K562 (cell line): Measurements from ENCODE around the gene SLC39A6. TPM values are rescaled to one million over a fixed set of nuclear protein-coding genes. Genes with fewer than 3 reads are reported as not detected.

Source experiments
- CEBPB ChIP-seq: fragments of 450-650 bp; IDR thresholded peaks from 2 replicates; pipeline ENCODE4 v1.6.1; 2016; ENCODE audit warnings: missing genetic modification characterization, missing compliant biosample characterization
- CEBPG ChIP-seq, 3 experiments: fragments of 200-800 bp in 1 of 3; sonication (Bioruptor generic) in 1 of 3; sonication (generic) in 1 of 3; formaldehyde crosslinking in 1 of 3; IDR thresholded peaks in 2 of 3; conservative IDR thresholded peaks in 1 of 3; 2 replicates each; pipeline versions ENCODE4 v1.6.1 to v1.8.0; 2016 to 2022; ENCODE audit warnings: missing compliant biosample characterization in 2 of 3, missing genetic modification characterization in 2 of 3, mild to moderate bottlenecking in 1 of 3, missing genetic modification reagents in 1 of 3
- ELF2 ChIP-seq: fragments of 250-450 bp; sonication (Bioruptor Pico); IDR thresholded peaks from 2 replicates; pipeline ENCODE4 v1.5.0; 2021; ENCODE audit warnings: mild to moderate bottlenecking
- IRF9 ChIP-seq: fragments of 450-650 bp; IDR thresholded peaks from 2 replicates; pipeline ENCODE4 v1.6.1; 2016; ENCODE audit warnings: missing biosample characterization, missing genetic modification characterization
- MGA ChIP-seq: fragments of 450-650 bp; IDR thresholded peaks from 2 replicates; pipeline ENCODE4 v1.6.1; 2016; ENCODE audit warnings: mild to moderate bottlenecking, moderate library complexity
- RNF2 ChIP-seq: sonication (generic); IDR thresholded peaks from 2 replicates; pipeline ENCODE4 v1.6.1; 2016
- SPI1 ChIP-seq: IDR thresholded peaks from 2 replicates; pipeline ENCODE4 v1.6.1; 2011; ENCODE audit warnings: low read depth, low read length, control low read depth, borderline replicate concordance
- polyA plus RNA-seq, 8 experiments: library from polyadenylated mRNA; depleted of rRNA in 4 of 8; stranded (reverse) in 5 of 8; unstranded in 3 of 8; fragments of >200 nt; fragmentation: Nextera tagmentation in 2 of 8; fragmentation: Illumina TruSeq in 1 of 8; extraction: Ambion mirVana in 2 of 8; extraction: Trizol in 1 of 8; gene quantifications; 2 replicates each; pipeline versions ENCODE4 v1.2.1 to v1.2.3, GENCODE V29; 2011 to 2014; ENCODE audit warnings: inconsistent platforms in 1 of 8, missing spikeins in 1 of 8
- total RNA-seq, 7 experiments: library from RNA; depleted of rRNA in 6 of 7; stranded (reverse); fragments of >200 nt in 6 of 7; fragmentation: Illumina TruSeq in 2 of 7; extraction: Trizol in 2 of 7; gene quantifications; 2 replicates each; pipeline versions ENCODE4 v1.2.1 to v1.2.3, GENCODE V29; 2011 to 2021; ENCODE audit warnings: low replicate concordance in 1 of 7
- TF ChIP-seq, protein P1 (sequence below): IDR thresholded peaks from 2 replicates; pipeline ENCODE4 v1.6.1; 2011; ENCODE audit not compliant: insufficient read length; ENCODE audit errors: extremely low read depth
- TF ChIP-seq, protein P2 (sequence below), 2 experiments: IDR thresholded peaks in 1 of 2; conservative IDR thresholded peaks in 1 of 2; 2 replicates each; pipeline ENCODE4 v1.6.1; 2016; ENCODE audit warnings: low read depth in 2 of 2, mild to moderate bottlenecking in 1 of 2, missing compliant biosample characterization in 1 of 2, missing genetic modification characterization in 1 of 2, moderate library complexity in 1 of 2

SLC39A6 gene
- total and polyA plus RNA-seq, 9 of the 15 experiments (the other 6 are each of a cell fraction or from before 2014, with no cell fraction given) = 5.6 to 23.8 (median 17.4) TPM

DNA sequence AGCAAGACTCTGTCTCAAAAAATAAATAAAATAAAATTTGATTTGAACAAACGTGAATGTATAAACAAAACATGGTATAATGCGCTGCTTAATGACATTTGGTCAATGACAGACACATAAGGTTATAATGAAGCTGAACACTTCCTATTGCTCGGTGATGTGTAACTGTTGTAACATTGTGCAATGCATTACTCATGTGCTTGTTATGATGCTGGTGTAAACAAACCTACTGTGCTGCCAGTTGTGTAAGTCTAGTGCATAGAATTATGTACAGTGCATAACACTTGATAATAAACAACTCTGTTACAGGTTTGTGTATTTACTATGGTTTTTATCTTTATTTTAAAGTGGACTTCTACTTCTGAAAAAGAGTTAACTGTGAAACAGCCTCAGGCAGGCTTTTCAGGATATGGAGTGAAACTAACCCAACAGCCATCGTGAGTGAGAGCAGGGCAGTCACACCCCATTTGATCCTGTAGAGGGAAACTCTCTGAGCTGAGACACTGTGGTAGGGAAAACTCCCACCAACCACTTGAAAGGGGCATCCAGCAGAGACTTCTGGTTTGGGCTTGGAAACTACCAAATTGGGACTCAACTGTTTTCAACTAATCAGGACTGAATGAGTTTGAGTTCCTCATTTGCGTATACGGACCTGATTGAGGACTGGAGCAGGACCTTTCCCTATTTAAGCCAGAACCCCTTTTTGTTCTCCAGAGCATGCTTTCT, 53.1 kb downstream of the SLC39A6 start (continued):
- TF ChIP-seq, protein P1, sequence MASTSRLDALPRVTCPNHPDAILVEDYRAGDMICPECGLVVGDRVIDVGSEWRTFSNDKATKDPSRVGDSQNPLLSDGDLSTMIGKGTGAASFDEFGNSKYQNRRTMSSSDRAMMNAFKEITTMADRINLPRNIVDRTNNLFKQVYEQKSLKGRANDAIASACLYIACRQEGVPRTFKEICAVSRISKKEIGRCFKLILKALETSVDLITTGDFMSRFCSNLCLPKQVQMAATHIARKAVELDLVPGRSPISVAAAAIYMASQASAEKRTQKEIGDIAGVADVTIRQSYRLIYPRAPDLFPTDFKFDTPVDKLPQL = no peak
- TF ChIP-seq CEBPG (CRISPR knock-in tag; IDR thresholded peaks at IDR 0.05) = peak; percentile 91
- TF ChIP-seq CEBPG (tag; conservative IDR thresholded peaks at IDR 0.05 in 1 of 2, IDR thresholded peaks at IDR 0.05 in 1 of 2) = peak; percentile 94 to 98
- TF ChIP-seq RNF2 = no peak
- peak; percentile 97 for TF ChIP-seq CEBPB (tag)
- TF ChIP-seq MGA = peak; percentile 16; the same call in 1 of the 2 replicates
- TF ChIP-seq IRF9 (tag) = peak; percentile 86
- TF ChIP-seq, protein P2, sequence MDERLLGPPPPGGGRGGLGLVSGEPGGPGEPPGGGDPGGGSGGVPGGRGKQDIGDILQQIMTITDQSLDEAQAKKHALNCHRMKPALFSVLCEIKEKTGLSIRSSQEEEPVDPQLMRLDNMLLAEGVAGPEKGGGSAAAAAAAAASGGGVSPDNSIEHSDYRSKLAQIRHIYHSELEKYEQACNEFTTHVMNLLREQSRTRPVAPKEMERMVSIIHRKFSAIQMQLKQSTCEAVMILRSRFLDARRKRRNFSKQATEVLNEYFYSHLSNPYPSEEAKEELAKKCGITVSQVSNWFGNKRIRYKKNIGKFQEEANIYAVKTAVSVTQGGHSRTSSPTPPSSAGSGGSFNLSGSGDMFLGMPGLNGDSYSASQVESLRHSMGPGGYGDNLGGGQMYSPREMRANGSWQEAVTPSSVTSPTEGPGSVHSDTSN (CRISPR knock-in tag; IDR thresholded peaks at IDR 0.05; ENCODE audit: low read depth) = no peak
- TF ChIP-seq, protein P2 (tag; conservative IDR thresholded peaks at IDR 0.05; ENCODE audit: low read depth) = 0 out of 2 replicates have a peak, but pooled peaks have one; percentile 6
- TF ChIP-seq ELF2 = no peak
- TF ChIP-seq SPI1 = peak; percentile 57; the same call in 1 of the 2 replicates
